ENCODE measurements around the gene KCNMB2. TPM values are rescaled to one million over a fixed set of nuclear protein-coding genes. Genes with fewer than 3 reads are reported as not detected.
A peak's percentile ranks its signal among the peaks of the same experiment; 100 is the strongest.

KCNMB2 gene
- total and polyA plus RNA-seq, 3 donors from 2014 or later = 2.6 TPM; not detected in 2

GRCh38 chr3:178761024-178761423, 224.8 kb downstream of the KCNMB2 start:
- intact Hi-C loops (cut with DNase I; ENCODE audit: low total_unique reads) = no loop called here
- Histone ChIP-seq H3K4me1 (no peaks in the 10 kb centered on the region), H3K9me3 (no peaks in the 10 kb centered on the region), H3K27me3 (no peaks in the 10 kb centered on the region), H3K4me3 (no peak overlapping the region), H3K27ac (no peak overlapping the region), H3K36me3 (ENCODE audit: low read depth, missing control alignments) (no peaks in the 10 kb centered on the region)
- TF ChIP-seq CTCF (IDR thresholded peaks at IDR 0.05) (no peak), POLR2A (IDR thresholded peaks at IDR 0.05) (no peak)
- WGBS, 2 donors = 65 to 79% methylated on average over 4 of the region's 4 CpGs
- no peak for DNase-seq

- H3K4me3 ChIP-seq = peak overlapping the region in 1 of 2 donors; percentile 10
- no peaks in the 10 kb centered on the region for H3K4me1 ChIP-seq
- no peak overlapping the region for H3K27ac ChIP-seq
- intact Hi-C loops (cut with DNase I; ENCODE audit: low total_unique reads) = no loop called here
- 56 to 67% methylated on average over 3 of the region's 3 CpGs for WGBS, 2 donors
- H3K36me3 ChIP-seq (ENCODE audit: low read depth, missing control alignments) = no peaks in the 10 kb centered on the region
- H3K9me3 ChIP-seq = no peaks in the 10 kb centered on the region
- no peak for DNase-seq
- no peak for TF ChIP-seq POLR2A (IDR thresholded peaks at IDR 0.05)
- no peak for TF ChIP-seq CTCF (IDR thresholded peaks at IDR 0.05)
- no peaks in the 10 kb centered on the region for H3K27me3 ChIP-seq
These were observed 225.2 kb downstream of the KCNMB2 start for GRCh38 chr3:178761461-178761860.

- Histone ChIP-seq H3K27me3 (no peaks in the 10 kb centered on the region), H3K9me3 (no peaks in the 10 kb centered on the region), H3K36me3 (ENCODE audit: low read depth, missing control alignments) (no peaks in the 10 kb centered on the region), H3K27ac (no peak overlapping the region), H3K4me3 (no peak overlapping the region), H3K4me1 (no peaks in the 10 kb centered on the region)
- WGBS, 2 donors = 58 to 71% methylated on average over 1 of the region's 1 CpG
- no peak for DNase-seq
- intact Hi-C loops (cut with DNase I; ENCODE audit: low total_unique reads) = no loop called here
- TF ChIP-seq CTCF (IDR thresholded peaks at IDR 0.05) (no peak), POLR2A (IDR thresholded peaks at IDR 0.05) (no peak)
These were observed 226.1 kb downstream of the KCNMB2 start for GRCh38 chr3:178762385-178762784.

- no peak for DNase-seq
These were observed 229.2 kb downstream of the KCNMB2 start for GRCh38 chr3:178765472-178765871.

More at GRCh38 chr3:178765472-178765871, 229.2 kb downstream of the KCNMB2 start:
- intact Hi-C loops (cut with DNase I; ENCODE audit: low total_unique reads) = no loop called here
- Histone ChIP-seq H3K27me3 (no peaks in the 10 kb centered on the region), H3K27ac (no peak overlapping the region), H3K36me3 (ENCODE audit: low read depth, missing control alignments) (no peaks in the 10 kb centered on the region), H3K4me3 (no peak overlapping the region), H3K9me3 (no peaks in the 10 kb centered on the region), H3K4me1 (no peaks in the 10 kb centered on the region)
- 68 to 94% methylated on average over 6 of the region's 6 CpGs for WGBS, 2 donors
- TF ChIP-seq CTCF (IDR thresholded peaks at IDR 0.05) = no peak
- no peak for TF ChIP-seq POLR2A (IDR thresholded peaks at IDR 0.05)
